ENCODE measurements around the gene ZBTB18. TPM values are rescaled to one million over a fixed set of nuclear protein-coding genes. Genes with fewer than 3 reads are reported as not detected.

Gene ZBTB18
- total and polyA plus RNA-seq, 2 donors (not counting 1 experiment from before 2014, with no cell fraction given), result 38.4 to 130 TPM

DNA sequence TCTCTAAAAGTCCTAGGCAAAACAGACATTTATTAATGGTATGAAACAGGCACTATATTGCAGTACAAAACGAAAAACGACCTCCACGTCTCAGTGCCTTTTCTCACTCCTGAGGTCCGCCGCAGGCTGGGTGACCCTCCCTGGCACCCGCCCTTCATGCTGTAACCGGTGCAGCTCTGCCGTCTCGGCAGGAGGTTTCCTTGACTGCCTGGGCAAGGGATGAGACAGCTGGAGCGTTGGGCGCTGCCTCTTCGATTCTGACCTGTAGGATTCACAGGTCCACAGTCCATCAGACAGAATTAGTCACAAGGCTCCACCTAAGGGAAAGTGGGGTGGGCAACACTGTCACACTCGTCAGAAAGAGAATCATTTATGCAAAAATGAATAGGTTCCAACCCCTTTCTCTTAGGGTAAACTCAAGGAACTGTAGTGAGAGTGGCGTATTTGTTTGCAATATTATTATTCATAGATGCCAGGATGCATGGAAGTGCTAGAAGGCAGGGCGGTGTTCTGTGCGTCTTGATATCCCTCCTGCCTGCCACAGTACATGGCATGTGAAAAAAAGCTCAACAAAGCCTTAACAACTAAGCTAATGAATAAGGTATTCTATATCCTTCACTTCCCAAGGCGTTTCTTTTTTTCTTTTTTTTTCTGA is 23.5 kb upstream of the ZBTB18 start:
- ATAC-seq (ENCODE audit: low read depth), result no peak
- TF ChIP-seq CTCF (IDR thresholded peaks at IDR 0.05) (no peak), EZH2 (IDR thresholded peaks at IDR 0.05; ENCODE audit: borderline replicate concordance, insufficient read depth, low read depth, low read length, poor library complexity, severe bottlenecking) (no peak)
- Histone ChIP-seq H3K27me3 (replicated peaks in 1 of 4; ENCODE audit: control extremely low read depth in 1 of 4, control insufficient read depth in 3 of 4, insufficient read depth in 4 of 4, low read length in 3 of 4) (peaks cover 0 to 8% (median 0%) of the 10 kb centered on the region in 4 experiments), H3K4me2 (replicated peaks; ENCODE audit: low read depth, low read length, poor library complexity, severe bottlenecking) (no peak overlapping the region), H3K9ac (ENCODE audit: low read length) (no peak overlapping the region), H3K27ac (ENCODE audit: low read length in 2 of 2) (no peak overlapping the region), H2AFZ (ENCODE audit: insufficient read depth, low read depth, low read length, poor library complexity, severe bottlenecking) (no peak overlapping the region), H3K79me2 (ENCODE audit: control insufficient read depth, insufficient read depth, low read length) (no peaks in the 10 kb centered on the region), H3K4me1 (ENCODE audit: control insufficient read depth in 2 of 2, insufficient read depth in 2 of 2, low read length in 2 of 2) (no peaks in the 10 kb centered on the region), H3K9me3 (ENCODE audit: control extremely low read depth in 1 of 3, control insufficient read depth in 2 of 3, insufficient read depth in 1 of 3, low read length in 2 of 3) (no peaks in the 10 kb centered on the region), H3K36me3 (replicated peaks in 1 of 2; ENCODE audit: control extremely low read depth in 1 of 2, control insufficient read depth in 1 of 2, extremely low read depth in 1 of 2, insufficient read depth in 2 of 2, low read length in 1 of 2) (no peaks in the 10 kb centered on the region), H3K4me3 (ENCODE audit: control extremely low read depth in 1 of 5, extremely low read depth in 1 of 5, insufficient read depth in 1 of 5, low read depth in 2 of 5, low read length in 4 of 5) (no peak overlapping the region), H4K20me1 (ENCODE audit: control insufficient read depth, insufficient read depth, low read length, poor library complexity, severe bottlenecking) (no peaks in the 10 kb centered on the region)
- ChIA-PET CTCF (interaction anchor here (0.9 kb wide), 1 partner anchor 674 kb away, joined by 3 read pairs; no protein-coding TSS in a partner anchor), POLR2A (no interaction called here)
- DNase-seq, result no peak
- Mint-ChIP-seq H3K27me3 (peaks cover 47% of the 10 kb centered on the region), H3K9me3 (ENCODE audit: insufficient read depth) (no peaks in the 10 kb centered on the region), H3K27ac (no peak overlapping the region), H3K4me1 (no peaks in the 10 kb centered on the region), H3K4me3 (no peak overlapping the region)
- intact Hi-C loops (cut with micrococcal nuclease), result no loop called here
- WGBS (ENCODE audit: insufficient coverage), result 92% methylated on average over 15 of the region's 17 CpGs

- H3K4me1 ChIP-seq (ENCODE audit: control insufficient read depth in 2 of 2, insufficient read depth in 2 of 2, low read length in 2 of 2), result no peaks in the 10 kb centered on the region
- no peaks in the 10 kb centered on the region for H4K20me1 ChIP-seq (ENCODE audit: control insufficient read depth, insufficient read depth, low read length, poor library complexity, severe bottlenecking)
- no peak overlapping the region for H3K27ac ChIP-seq (ENCODE audit: low read length in 2 of 2)
- Mint-ChIP-seq H3K27me3 (peaks cover 47% of the 10 kb centered on the region), H3K27ac (no peak overlapping the region), H3K9me3 (ENCODE audit: insufficient read depth) (no peaks in the 10 kb centered on the region), H3K4me1 (no peaks in the 10 kb centered on the region), H3K4me3 (no peak overlapping the region)
- no peak for ATAC-seq (ENCODE audit: low read depth)
- intact Hi-C loops (cut with micrococcal nuclease), result no loop called here
- H2AFZ ChIP-seq (ENCODE audit: insufficient read depth, low read depth, low read length, poor library complexity, severe bottlenecking), result no peak overlapping the region
- no peak overlapping the region for H3K4me2 ChIP-seq (replicated peaks; ENCODE audit: low read depth, low read length, poor library complexity, severe bottlenecking)
- WGBS (ENCODE audit: insufficient coverage), result 91% methylated on average over 3 of the region's 3 CpGs
- peaks cover 0 to 4% (median 0%) of the 10 kb centered on the region in 4 experiments for H3K27me3 ChIP-seq (replicated peaks in 1 of 4; ENCODE audit: control extremely low read depth in 1 of 4, control insufficient read depth in 3 of 4, insufficient read depth in 4 of 4, low read length in 3 of 4)
- H3K4me3 ChIP-seq (ENCODE audit: control extremely low read depth in 1 of 5, extremely low read depth in 1 of 5, insufficient read depth in 1 of 5, low read depth in 2 of 5, low read length in 4 of 5), result no peak overlapping the region
- no peaks in the 10 kb centered on the region for H3K36me3 ChIP-seq (replicated peaks in 1 of 2; ENCODE audit: control extremely low read depth in 1 of 2, control insufficient read depth in 1 of 2, extremely low read depth in 1 of 2, insufficient read depth in 2 of 2, low read length in 1 of 2)
- ChIA-PET POLR2A (no interaction called here), CTCF (no interaction called here)
- no peaks in the 10 kb centered on the region for H3K79me2 ChIP-seq (ENCODE audit: control insufficient read depth, insufficient read depth, low read length)
- no peak overlapping the region for H3K9ac ChIP-seq (ENCODE audit: low read length)
- TF ChIP-seq EZH2 (IDR thresholded peaks at IDR 0.05; ENCODE audit: borderline replicate concordance, insufficient read depth, low read depth, low read length, poor library complexity, severe bottlenecking) (no peak), CTCF (IDR thresholded peaks at IDR 0.05) (no peak)
- DNase-seq, result no peak
- no peaks in the 10 kb centered on the region for H3K9me3 ChIP-seq (ENCODE audit: control extremely low read depth in 1 of 3, control insufficient read depth in 2 of 3, insufficient read depth in 1 of 3, low read length in 2 of 3)
Measured at GRCh38 chr1:244028701-244029100, 22.4 kb upstream of the ZBTB18 start.

Data from B cell (primary cell).